ENCODE results near the gene ENTPD8. TPM values are rescaled to one million over a fixed set of nuclear protein-coding genes. Genes with fewer than 3 reads are reported as not detected.

Gene ENTPD8
- total and polyA plus RNA-seq, 2 of the 13 experiments (the other 11 are each of a cell fraction or from before 2014, with no cell fraction given) = 0.26 to 0.44 TPM

- TF ChIP-seq MAX (IDR thresholded peaks at IDR 0.05) (peak; percentile 63; the same call in 1 of the 2 replicates), HOXA5 (CRISPR knock-in tag; IDR thresholded peaks at IDR 0.05) (peak; percentile 64), ZNF430 (CRISPR knock-in tag; IDR thresholded peaks at IDR 0.05) (no peak), SOX5 (CRISPR knock-in tag; IDR thresholded peaks at IDR 0.05; ENCODE audit: borderline replicate concordance) (0 out of 2 replicates have a peak, but pooled peaks have one; percentile 24), MED13 (CRISPR knock-in tag; IDR thresholded peaks at IDR 0.05) (peak; percentile 63; the same call in 1 of the 2 replicates), GMEB1 (CRISPR knock-in tag; IDR thresholded peaks at IDR 0.05; ENCODE audit: borderline replicate concordance) (peak; percentile 16; the same call in 1 of the 2 replicates), TFAP4 (IDR thresholded peaks at IDR 0.05; ENCODE audit: borderline replicate concordance, low read depth) (peak; percentile 92), SAP130 (CRISPR knock-in tag; IDR thresholded peaks at IDR 0.05; ENCODE audit: low read depth) (peak; percentile 88)
- TF ChIP-seq, protein P1, sequence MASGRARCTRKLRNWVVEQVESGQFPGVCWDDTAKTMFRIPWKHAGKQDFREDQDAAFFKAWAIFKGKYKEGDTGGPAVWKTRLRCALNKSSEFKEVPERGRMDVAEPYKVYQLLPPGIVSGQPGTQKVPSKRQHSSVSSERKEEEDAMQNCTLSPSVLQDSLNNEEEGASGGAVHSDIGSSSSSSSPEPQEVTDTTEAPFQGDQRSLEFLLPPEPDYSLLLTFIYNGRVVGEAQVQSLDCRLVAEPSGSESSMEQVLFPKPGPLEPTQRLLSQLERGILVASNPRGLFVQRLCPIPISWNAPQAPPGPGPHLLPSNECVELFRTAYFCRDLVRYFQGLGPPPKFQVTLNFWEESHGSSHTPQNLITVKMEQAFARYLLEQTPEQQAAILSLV (CRISPR knock-in tag; IDR thresholded peaks at IDR 0.05; ENCODE audit: borderline replicate concordance) = peak; percentile 78; the same call in 1 of the 2 replicates
- TF ChIP-seq, protein P2, sequence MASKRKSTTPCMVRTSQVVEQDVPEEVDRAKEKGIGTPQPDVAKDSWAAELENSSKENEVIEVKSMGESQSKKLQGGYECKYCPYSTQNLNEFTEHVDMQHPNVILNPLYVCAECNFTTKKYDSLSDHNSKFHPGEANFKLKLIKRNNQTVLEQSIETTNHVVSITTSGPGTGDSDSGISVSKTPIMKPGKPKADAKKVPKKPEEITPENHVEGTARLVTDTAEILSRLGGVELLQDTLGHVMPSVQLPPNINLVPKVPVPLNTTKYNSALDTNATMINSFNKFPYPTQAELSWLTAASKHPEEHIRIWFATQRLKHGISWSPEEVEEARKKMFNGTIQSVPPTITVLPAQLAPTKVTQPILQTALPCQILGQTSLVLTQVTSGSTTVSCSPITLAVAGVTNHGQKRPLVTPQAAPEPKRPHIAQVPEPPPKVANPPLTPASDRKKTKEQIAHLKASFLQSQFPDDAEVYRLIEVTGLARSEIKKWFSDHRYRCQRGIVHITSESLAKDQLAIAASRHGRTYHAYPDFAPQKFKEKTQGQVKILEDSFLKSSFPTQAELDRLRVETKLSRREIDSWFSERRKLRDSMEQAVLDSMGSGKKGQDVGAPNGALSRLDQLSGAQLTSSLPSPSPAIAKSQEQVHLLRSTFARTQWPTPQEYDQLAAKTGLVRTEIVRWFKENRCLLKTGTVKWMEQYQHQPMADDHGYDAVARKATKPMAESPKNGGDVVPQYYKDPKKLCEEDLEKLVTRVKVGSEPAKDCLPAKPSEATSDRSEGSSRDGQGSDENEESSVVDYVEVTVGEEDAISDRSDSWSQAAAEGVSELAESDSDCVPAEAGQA (IDR thresholded peaks at IDR 0.05; ENCODE audit: low read depth) = no peak
- TF ChIP-seq, protein P2 (CRISPR knock-in tag; IDR thresholded peaks at IDR 0.05; ENCODE audit: borderline replicate concordance) = no peak
- TF ChIP-seq, protein P3, sequence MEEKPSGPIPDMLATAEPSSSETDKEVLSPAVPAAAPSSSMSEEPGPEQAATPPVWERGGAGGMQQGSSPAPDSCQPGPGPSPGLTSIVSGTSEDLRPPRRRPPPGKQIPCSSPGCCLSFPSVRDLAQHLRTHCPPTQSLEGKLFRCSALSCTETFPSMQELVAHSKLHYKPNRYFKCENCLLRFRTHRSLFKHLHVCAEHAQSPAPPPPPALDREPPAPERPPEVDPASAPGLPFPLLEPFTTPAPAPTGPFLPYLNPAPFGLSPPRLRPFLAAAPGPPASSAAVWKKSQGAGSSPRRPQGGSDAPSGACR (CRISPR knock-in tag; IDR thresholded peaks at IDR 0.05) = peak; percentile 77
- TF ChIP-seq, protein P4, sequence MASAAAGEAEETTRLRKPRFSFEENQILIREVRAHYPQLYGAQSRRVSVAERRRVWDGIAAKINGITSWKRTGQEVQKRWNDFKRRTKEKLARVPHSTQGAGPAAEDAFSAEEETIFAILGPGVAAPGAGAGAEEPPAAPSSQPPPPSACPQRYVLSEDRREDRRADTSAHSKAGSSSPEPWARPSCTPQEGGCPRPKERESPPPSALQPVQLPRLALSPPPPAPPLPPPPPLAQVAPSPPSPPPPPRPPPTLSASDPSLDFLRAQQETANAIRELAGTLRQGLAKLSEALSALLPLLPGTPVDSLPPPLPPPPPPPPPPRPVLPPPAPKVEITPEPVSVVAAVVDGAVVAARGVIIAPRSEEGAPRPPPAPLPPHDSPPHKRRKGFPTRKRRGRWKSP (CRISPR knock-in tag; IDR thresholded peaks at IDR 0.05) = peak; percentile 72; the same call in 1 of the 2 replicates
- TF ChIP-seq, protein P5, sequence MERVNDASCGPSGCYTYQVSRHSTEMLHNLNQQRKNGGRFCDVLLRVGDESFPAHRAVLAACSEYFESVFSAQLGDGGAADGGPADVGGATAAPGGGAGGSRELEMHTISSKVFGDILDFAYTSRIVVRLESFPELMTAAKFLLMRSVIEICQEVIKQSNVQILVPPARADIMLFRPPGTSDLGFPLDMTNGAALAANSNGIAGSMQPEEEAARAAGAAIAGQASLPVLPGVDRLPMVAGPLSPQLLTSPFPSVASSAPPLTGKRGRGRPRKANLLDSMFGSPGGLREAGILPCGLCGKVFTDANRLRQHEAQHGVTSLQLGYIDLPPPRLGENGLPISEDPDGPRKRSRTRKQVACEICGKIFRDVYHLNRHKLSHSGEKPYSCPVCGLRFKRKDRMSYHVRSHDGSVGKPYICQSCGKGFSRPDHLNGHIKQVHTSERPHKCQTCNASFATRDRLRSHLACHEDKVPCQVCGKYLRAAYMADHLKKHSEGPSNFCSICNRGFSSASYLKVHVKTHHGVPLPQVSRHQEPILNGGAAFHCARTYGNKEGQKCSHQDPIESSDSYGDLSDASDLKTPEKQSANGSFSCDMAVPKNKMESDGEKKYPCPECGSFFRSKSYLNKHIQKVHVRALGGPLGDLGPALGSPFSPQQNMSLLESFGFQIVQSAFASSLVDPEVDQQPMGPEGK (CRISPR knock-in tag; IDR thresholded peaks at IDR 0.05) = peak; percentile 90
Measured at GRCh38 chr9:137441289-137441934, at the start of gene ENTPD8 (continued).
